Mammary epithelial cell (primary cell): ENCODE results near the gene PELI2.

Experiments
- EZH2 ChIP-seq: IDR thresholded peaks from 2 replicates; pipeline ENCODE4 v1.6.1; 2012; ENCODE audit warnings: low read length, inconsistent platforms, borderline replicate concordance
- TF ChIP-seq, protein P1 (sequence below), 2 donors: IDR thresholded peaks in 1 of 2; conservative IDR thresholded peaks in 1 of 2; 2 replicates each; pipeline ENCODE4 v1.5.1; 2011 to 2012; ENCODE audit warnings: inconsistent platforms in 2 of 2, low read length in 2 of 2, mild to moderate bottlenecking in 2 of 2, control low read depth in 1 of 2, low read depth in 1 of 2; ENCODE audit not compliant: insufficient read depth in 1 of 2; ENCODE audit errors: extremely low read depth in 1 of 2

DNA sequence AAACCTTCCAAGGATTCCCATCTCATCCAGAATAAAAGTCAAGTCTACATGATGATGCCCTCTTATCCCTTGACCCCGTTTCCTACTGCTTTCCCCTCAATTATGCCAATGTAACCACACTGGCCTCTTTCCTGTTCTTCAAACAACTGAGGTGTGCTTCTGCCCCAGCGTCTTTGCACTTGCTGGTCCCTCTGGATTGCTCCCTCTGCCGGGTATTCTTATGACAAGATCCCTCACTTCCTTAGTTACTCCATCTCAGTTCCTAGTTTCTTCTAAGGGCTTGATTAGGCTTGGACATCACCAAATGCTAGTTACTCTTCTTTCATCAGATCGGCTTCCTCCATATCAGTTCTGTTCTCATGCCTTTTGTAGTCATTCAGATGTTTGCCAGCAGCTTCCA lies 32.7 kb upstream of the PELI2 start:
- TF ChIP-seq, protein P1, sequence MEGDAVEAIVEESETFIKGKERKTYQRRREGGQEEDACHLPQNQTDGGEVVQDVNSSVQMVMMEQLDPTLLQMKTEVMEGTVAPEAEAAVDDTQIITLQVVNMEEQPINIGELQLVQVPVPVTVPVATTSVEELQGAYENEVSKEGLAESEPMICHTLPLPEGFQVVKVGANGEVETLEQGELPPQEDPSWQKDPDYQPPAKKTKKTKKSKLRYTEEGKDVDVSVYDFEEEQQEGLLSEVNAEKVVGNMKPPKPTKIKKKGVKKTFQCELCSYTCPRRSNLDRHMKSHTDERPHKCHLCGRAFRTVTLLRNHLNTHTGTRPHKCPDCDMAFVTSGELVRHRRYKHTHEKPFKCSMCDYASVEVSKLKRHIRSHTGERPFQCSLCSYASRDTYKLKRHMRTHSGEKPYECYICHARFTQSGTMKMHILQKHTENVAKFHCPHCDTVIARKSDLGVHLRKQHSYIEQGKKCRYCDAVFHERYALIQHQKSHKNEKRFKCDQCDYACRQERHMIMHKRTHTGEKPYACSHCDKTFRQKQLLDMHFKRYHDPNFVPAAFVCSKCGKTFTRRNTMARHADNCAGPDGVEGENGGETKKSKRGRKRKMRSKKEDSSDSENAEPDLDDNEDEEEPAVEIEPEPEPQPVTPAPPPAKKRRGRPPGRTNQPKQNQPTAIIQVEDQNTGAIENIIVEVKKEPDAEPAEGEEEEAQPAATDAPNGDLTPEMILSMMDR (conservative IDR thresholded peaks at IDR 0.05 in 1 of 2, IDR thresholded peaks at IDR 0.05 in 1 of 2; ENCODE audit: extremely low read depth in 1 of 2, insufficient read depth in 1 of 2, low read depth in 1 of 2, low read length in 2 of 2) = no peak
- no peak for TF ChIP-seq EZH2
